ENCODE results near the gene HPCAL1. TPM values are rescaled to one million over a fixed set of nuclear protein-coding genes. Genes with fewer than 3 reads are reported as not detected.
A peak's percentile ranks its signal among the peaks of the same experiment; 100 is the strongest.

The HPCAL1 gene
- total and polyA plus RNA-seq, 2 of the 4 experiments (the other 2 are of a cell fraction) = 8.2 to 33.7 TPM

- no peak overlapping the region for H3K4ac ChIP-seq (ENCODE audit: low read depth, low read length)
- H4K8ac ChIP-seq (ENCODE audit: low read depth in 2 of 2, low read length in 2 of 2) = no peak overlapping the region
- no peak overlapping the region for H3K56ac ChIP-seq (ENCODE audit: extremely low read depth, insufficient read depth, low read length)
- H3K14ac ChIP-seq (replicated peaks; ENCODE audit: low read depth, low read length) = no peak overlapping the region
- H3K36me3 ChIP-seq (ENCODE audit: control insufficient read depth, insufficient read depth, low read length) = no peaks in the 10 kb centered on the region
- H2AK5ac ChIP-seq (ENCODE audit: low read depth, low read length) = no peak overlapping the region
- no peak overlapping the region for H3K4me3 ChIP-seq (ENCODE audit: insufficient read depth, low read depth, low read length)
- no peak overlapping the region for H2AFZ ChIP-seq (replicated peaks; ENCODE audit: low read length, poor library complexity)
- H3K18ac ChIP-seq (ENCODE audit: low read depth, low read length) = no peak overlapping the region
- H3K9me3 ChIP-seq (ENCODE audit: control insufficient read depth, insufficient read depth, low read length) = no peaks in the 10 kb centered on the region
- WGBS, 2 experiments (ENCODE audit: extremely low coverage in 2 of 2, insufficient read length in 1 of 2) = no CpG with 5 or more reads among the region's 5 CpGs
- ATAC-seq (ENCODE audit: low read depth) = no peak
- H3K4me1 ChIP-seq (ENCODE audit: control insufficient read depth, insufficient read depth, low read length) = peaks cover 6% of the 10 kb centered on the region; the same call in 1 of the 2 replicates
- H3K27me3 ChIP-seq (ENCODE audit: control insufficient read depth, insufficient read depth, low read length) = no peaks in the 10 kb centered on the region
- intact Hi-C loops (cut with micrococcal nuclease) (no loop called here), in situ Hi-C loops (cut with MboI; ENCODE audit: low sequenced_read_pairs) (no loop called here), dilution Hi-C loops (cut with HindIII; ENCODE audit: low sequenced_read_pairs, unreplicated experiment) (no loop called here)
- H4K91ac ChIP-seq (ENCODE audit: insufficient read depth, low read depth, low read length) = no peak overlapping the region
- H3K9ac ChIP-seq (ENCODE audit: low read depth, low read length) = no peak overlapping the region
- H3K4me2 ChIP-seq (ENCODE audit: low read depth, low read length) = no peak overlapping the region
- peaks cover 7% of the 10 kb centered on the region; the same call in 1 of the 2 replicates for H3K9me1 ChIP-seq (ENCODE audit: insufficient read depth, low read length)
- no peak for DNase-seq
- H2BK20ac ChIP-seq (ENCODE audit: low read depth, low read length) = no peak overlapping the region
- TSS peak; percentile 35 for BruUV-seq (replicated peaks)
- no peak overlapping the region for H2BK5ac ChIP-seq (ENCODE audit: low read depth, low read length, poor library complexity, severe bottlenecking)
- H4K20me1 ChIP-seq (ENCODE audit: insufficient read depth, low read length) = peaks cover 21% of the 10 kb centered on the region; the same call in 1 of the 2 replicates
- H2BK120ac ChIP-seq (ENCODE audit: low read depth, low read length) = no peak overlapping the region
- H4K5ac ChIP-seq (ENCODE audit: low read depth, low read length) = no peak overlapping the region
- no peak overlapping the region for H3K27ac ChIP-seq (ENCODE audit: insufficient read depth, low read length)
- CTCF ChIA-PET = no interaction called here
- POLR2A ChIA-PET (ENCODE audit: unreplicated experiment) = no interaction called here
- H2AK9ac ChIP-seq (replicated peaks; ENCODE audit: low read depth, low read length, poor library complexity) = no peak overlapping the region
- H2BK15ac ChIP-seq (ENCODE audit: low read depth, low read length) = no peak overlapping the region
- H3K23ac ChIP-seq (ENCODE audit: low read depth, low read length) = no peak overlapping the region
- H3K79me1 ChIP-seq (ENCODE audit: low read depth in 1 of 2, low read length in 2 of 2) = peaks cover 16 to 29% of the 10 kb centered on the region in 2 experiments; a peak in 3 of 4 replicates
- TF ChIP-seq RFX5 (IDR thresholded peaks at IDR 0.05; ENCODE audit: low read depth, low read length) = no peak
Measured at GRCh38 chr2:10350761-10351160, 48.1 kb downstream of the HPCAL1 start.
